Vagina (tissue), 2 donors: ENCODE data around the gene GRIN2C.

Experiments
- POLR2A ChIP-seq, 2 donors: fragments of 450-650 bp; IDR thresholded peaks; one replicate each; pipeline ENCODE4 v1.6.1; 2017; ENCODE audit warnings: antibody characterized with exemption in 2 of 2, mild to moderate bottlenecking in 2 of 2, moderate library complexity in 2 of 2
- POLR2AphosphoS5 ChIP-seq, 2 donors: sonication (generic); formaldehyde crosslinking; IDR thresholded peaks; one replicate each; pipeline ENCODE4 v1.9.0; 2017; ENCODE audit warnings: antibody characterized with exemption in 2 of 2, mild to moderate bottlenecking in 2 of 2, low read depth in 1 of 2; ENCODE audit not compliant: insufficient read depth in 1 of 2
- TF ChIP-seq, protein P1 (sequence below), 3 experiments: fragments of 450-650 bp in 2 of 3; fragments of 200-600 bp in 1 of 3; sonication (generic) in 1 of 3; IDR thresholded peaks; one replicate each; pipeline ENCODE4 v1.5.1; 2017 to 2019; ENCODE audit warnings: antibody characterized with exemption in 3 of 3, mild to moderate bottlenecking in 2 of 3, moderate library complexity in 2 of 3

DNA sequence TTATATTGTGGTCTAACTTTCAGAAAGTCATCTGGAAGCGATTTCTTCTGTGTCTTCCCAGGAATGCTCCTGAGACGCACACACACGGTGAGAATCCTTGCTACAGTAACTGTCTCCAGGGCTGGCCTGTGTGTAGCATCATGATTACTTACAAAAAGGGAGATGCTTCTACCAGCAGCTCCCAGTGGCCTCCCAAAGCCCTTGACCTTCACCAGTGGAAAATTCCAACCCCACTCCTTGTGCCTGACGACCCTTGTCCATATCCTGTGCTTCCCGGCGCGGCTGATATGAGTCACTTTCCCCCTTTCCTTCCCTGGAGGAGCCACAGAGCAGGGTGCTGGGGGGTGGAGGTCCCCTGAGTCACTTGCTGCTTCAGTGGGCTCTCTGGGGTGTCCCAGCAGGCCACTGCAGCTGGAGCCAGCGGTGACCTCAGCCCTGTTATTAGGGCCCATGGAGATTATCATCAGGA, 61.4 kb downstream of the GRIN2C start:
- TF ChIP-seq, protein P1, sequence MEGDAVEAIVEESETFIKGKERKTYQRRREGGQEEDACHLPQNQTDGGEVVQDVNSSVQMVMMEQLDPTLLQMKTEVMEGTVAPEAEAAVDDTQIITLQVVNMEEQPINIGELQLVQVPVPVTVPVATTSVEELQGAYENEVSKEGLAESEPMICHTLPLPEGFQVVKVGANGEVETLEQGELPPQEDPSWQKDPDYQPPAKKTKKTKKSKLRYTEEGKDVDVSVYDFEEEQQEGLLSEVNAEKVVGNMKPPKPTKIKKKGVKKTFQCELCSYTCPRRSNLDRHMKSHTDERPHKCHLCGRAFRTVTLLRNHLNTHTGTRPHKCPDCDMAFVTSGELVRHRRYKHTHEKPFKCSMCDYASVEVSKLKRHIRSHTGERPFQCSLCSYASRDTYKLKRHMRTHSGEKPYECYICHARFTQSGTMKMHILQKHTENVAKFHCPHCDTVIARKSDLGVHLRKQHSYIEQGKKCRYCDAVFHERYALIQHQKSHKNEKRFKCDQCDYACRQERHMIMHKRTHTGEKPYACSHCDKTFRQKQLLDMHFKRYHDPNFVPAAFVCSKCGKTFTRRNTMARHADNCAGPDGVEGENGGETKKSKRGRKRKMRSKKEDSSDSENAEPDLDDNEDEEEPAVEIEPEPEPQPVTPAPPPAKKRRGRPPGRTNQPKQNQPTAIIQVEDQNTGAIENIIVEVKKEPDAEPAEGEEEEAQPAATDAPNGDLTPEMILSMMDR (IDR thresholded peaks at IDR 0.05) = no peak
- TF ChIP-seq POLR2A (IDR thresholded peaks at IDR 0.05) (no peak), POLR2AphosphoS5 (IDR thresholded peaks at IDR 0.05; ENCODE audit: insufficient read depth in 1 of 2, low read depth in 1 of 2) (no peak)
